H1 (cell line): Measurements from ENCODE around the gene MNAT1.

Source experiments
- EGR1 ChIP-seq: IDR thresholded peaks from 2 replicates; pipeline ENCODE4 v1.6.1; 2011; ENCODE audit warnings: low read depth, low read length, borderline replicate concordance
- EZH2 ChIP-seq: fragments of 200-600 bp; sonication (generic); IDR thresholded peaks from 2 replicates; pipeline ENCODE4 v1.7.1; 2012; ENCODE audit warnings: low read depth, mild to moderate bottlenecking, moderate library complexity, low read length, inconsistent platforms; ENCODE audit not compliant: severe bottlenecking
- JUND ChIP-seq: IDR thresholded peaks from 2 replicates; pipeline ENCODE4 v1.6.1; 2011; ENCODE audit warnings: mild to moderate bottlenecking, improper control_type of control experiment, low read length
- KDM4A ChIP-seq: IDR thresholded peaks from one replicate; pipeline ENCODE4 v1.7.1; 2012; ENCODE audit warnings: low read depth, mild to moderate bottlenecking, moderate library complexity, low read length, inconsistent platforms; ENCODE audit not compliant: severe bottlenecking
- KDM5A ChIP-seq: fragments of 200-600 bp; IDR thresholded peaks from 2 replicates; pipeline ENCODE4 v1.7.1; 2012; ENCODE audit warnings: mild to moderate bottlenecking, low read length, inconsistent platforms, mixed read lengths
- MAFK ChIP-seq: IDR thresholded peaks from 2 replicates; pipeline ENCODE4 v1.6.1; 2012; ENCODE audit warnings: low read depth, mild to moderate bottlenecking, improper control_type of control experiment, low read length
- PHF8 ChIP-seq: fragments of 200-600 bp; sonication (generic); conservative IDR thresholded peaks from 2 replicates; pipeline ENCODE4 v1.7.1; 2012; ENCODE audit warnings: low read depth, mild to moderate bottlenecking, inconsistent platforms, low read length, moderate library complexity
- POLR2A ChIP-seq, 2 experiments: IDR thresholded peaks; 1 replicate in 1 of 2; 2 replicates in 1 of 2; pipeline ENCODE4 v1.6.1; 2011; ENCODE audit warnings: low read depth in 2 of 2, low read length in 2 of 2, mild to moderate bottlenecking in 2 of 2; ENCODE audit errors: control extremely low read depth in 1 of 2
- RFX5 ChIP-seq: IDR thresholded peaks from 2 replicates; pipeline ENCODE4 v1.6.1; 2011; ENCODE audit warnings: low read depth, low read length, improper control_type of control experiment, borderline replicate concordance
- SIN3A ChIP-seq, 2 experiments: IDR thresholded peaks in 1 of 2; conservative IDR thresholded peaks in 1 of 2; 2 replicates each; pipeline ENCODE4 v1.6.1; 2011 to 2012; ENCODE audit warnings: low read length in 2 of 2, improper control_type of control experiment in 1 of 2, low read depth in 1 of 2, mild to moderate bottlenecking in 1 of 2
- SUZ12 ChIP-seq: fragments of 200-600 bp; sonication (generic); IDR thresholded peaks from 2 replicates; pipeline ENCODE4 v1.6.1; 2012; ENCODE audit warnings: mild to moderate bottlenecking, inconsistent platforms, low read length, moderate library complexity, mixed read lengths
- YY1 ChIP-seq: IDR thresholded peaks from 2 replicates; pipeline ENCODE4 v1.6.1; 2011; ENCODE audit warnings: low read depth, mild to moderate bottlenecking, low read length
- TF ChIP-seq, protein P1 (sequence below), 3 experiments: IDR thresholded peaks; 1 replicate in 2 of 3; 2 replicates in 1 of 3; pipeline versions ENCODE4 v1.5.1 to v1.6.1; 2011; ENCODE audit warnings: low read length in 3 of 3, mild to moderate bottlenecking in 3 of 3, inconsistent platforms in 2 of 3, low read depth in 1 of 3, moderate library complexity in 1 of 3; ENCODE audit not compliant: insufficient read depth in 1 of 3; ENCODE audit errors: control extremely low read depth in 1 of 3
- TF ChIP-seq, protein P2 (sequence below): IDR thresholded peaks from 2 replicates; pipeline ENCODE4 v1.6.1; 2012; ENCODE audit warnings: inconsistent platforms

DNA sequence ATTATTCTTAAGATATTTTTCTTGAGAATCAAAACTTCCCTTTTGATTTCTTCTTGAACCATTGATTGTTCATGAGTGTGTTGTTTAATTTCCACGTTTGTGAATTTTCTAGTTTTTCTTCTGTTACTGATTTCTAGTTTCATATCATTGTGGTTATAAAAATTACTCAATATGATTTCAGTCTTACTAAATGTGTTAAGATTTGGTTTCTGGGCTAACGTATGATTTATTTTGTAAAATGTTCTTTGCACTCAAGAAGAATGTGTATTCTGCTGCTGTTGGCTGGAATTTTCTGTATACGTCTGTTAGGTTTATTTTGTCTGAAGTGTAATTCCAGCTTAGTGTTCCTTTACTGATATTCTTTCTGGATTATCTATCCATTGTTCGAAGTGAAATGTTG is 221.6 kb downstream of the MNAT1 start:
- TF ChIP-seq PHF8 (no peak), KDM4A (no peak), SIN3A (conservative IDR thresholded peaks at IDR 0.05 in 1 of 2, IDR thresholded peaks at IDR 0.05 in 1 of 2; ENCODE audit: low read depth in 1 of 2, low read length in 2 of 2) (no peak), EGR1 (no peak), POLR2A (IDR thresholded peaks at IDR 0.05; ENCODE audit: control extremely low read depth in 1 of 2, low read depth in 2 of 2, low read length in 2 of 2) (no peak), YY1 (no peak), EZH2 (no peak), RFX5 (no peak), KDM5A (no peak), SUZ12 (no peak), JUND (no peak), MAFK (no peak)
- TF ChIP-seq, protein P1, sequence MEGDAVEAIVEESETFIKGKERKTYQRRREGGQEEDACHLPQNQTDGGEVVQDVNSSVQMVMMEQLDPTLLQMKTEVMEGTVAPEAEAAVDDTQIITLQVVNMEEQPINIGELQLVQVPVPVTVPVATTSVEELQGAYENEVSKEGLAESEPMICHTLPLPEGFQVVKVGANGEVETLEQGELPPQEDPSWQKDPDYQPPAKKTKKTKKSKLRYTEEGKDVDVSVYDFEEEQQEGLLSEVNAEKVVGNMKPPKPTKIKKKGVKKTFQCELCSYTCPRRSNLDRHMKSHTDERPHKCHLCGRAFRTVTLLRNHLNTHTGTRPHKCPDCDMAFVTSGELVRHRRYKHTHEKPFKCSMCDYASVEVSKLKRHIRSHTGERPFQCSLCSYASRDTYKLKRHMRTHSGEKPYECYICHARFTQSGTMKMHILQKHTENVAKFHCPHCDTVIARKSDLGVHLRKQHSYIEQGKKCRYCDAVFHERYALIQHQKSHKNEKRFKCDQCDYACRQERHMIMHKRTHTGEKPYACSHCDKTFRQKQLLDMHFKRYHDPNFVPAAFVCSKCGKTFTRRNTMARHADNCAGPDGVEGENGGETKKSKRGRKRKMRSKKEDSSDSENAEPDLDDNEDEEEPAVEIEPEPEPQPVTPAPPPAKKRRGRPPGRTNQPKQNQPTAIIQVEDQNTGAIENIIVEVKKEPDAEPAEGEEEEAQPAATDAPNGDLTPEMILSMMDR (IDR thresholded peaks at IDR 0.05; ENCODE audit: control extremely low read depth in 1 of 3, insufficient read depth in 1 of 3, low read depth in 1 of 3, low read length in 3 of 3): no peak
- TF ChIP-seq, protein P2, sequence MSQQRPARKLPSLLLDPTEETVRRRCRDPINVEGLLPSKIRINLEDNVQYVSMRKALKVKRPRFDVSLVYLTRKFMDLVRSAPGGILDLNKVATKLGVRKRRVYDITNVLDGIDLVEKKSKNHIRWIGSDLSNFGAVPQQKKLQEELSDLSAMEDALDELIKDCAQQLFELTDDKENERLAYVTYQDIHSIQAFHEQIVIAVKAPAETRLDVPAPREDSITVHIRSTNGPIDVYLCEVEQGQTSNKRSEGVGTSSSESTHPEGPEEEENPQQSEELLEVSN: no peak
